ENCODE measurements around the gene POLR2E. TPM values are rescaled to one million over a fixed set of nuclear protein-coding genes. Genes with fewer than 3 reads are reported as not detected.

The POLR2E gene
- total RNA-seq, 2 donors from 2014 or later = 225 to 254 TPM

DNA sequence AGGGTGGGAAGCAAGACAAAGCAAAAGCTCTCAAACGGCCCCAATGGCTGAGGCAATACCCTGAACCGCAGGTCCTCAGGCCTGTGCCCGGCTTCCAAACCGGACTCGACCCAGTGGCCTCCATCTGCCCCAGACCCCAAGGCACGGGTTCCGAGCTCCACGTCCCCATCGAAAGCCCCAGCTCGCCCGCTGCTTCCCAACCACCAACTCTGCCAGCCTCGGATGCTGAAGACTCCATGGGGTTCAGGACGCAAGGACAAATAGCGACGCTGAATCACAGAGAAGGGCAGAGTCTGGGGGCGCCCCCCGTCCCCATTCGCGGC lies 559 bp downstream of the POLR2E start:
- no peaks in the 10 kb centered on the region for H3K27me3 ChIP-seq (ENCODE audit: control insufficient read depth, insufficient read depth, low read length, poor library complexity, severe bottlenecking)
- 0 to 2% methylated on average over 8 to 19 of the region's 19 CpGs for WGBS, 2 experiments (ENCODE audit: insufficient coverage in 1 of 2, insufficient read length in 1 of 2)
- no peaks in the 10 kb centered on the region for H3K9me3 ChIP-seq (ENCODE audit: control insufficient read depth, low read length)
- no peaks in the 10 kb centered on the region for H3K4me1 ChIP-seq (ENCODE audit: control insufficient read depth, insufficient read depth, low read length)
- H3K27ac ChIP-seq (ENCODE audit: low read depth, low read length) = no peak overlapping the region
- peak overlapping the region; percentile 87 for H3K4me3 ChIP-seq (ENCODE audit: low read length)
- DNase-seq = no peak
- H3K27me3 Mint-ChIP-seq (ENCODE audit: insufficient read depth) = no peaks in the 10 kb centered on the region
- peaks cover 30% of the 10 kb centered on the region for H3K36me3 ChIP-seq (ENCODE audit: control insufficient read depth, insufficient read depth, low read length)
- H3K9ac ChIP-seq (ENCODE audit: extremely low read depth, low read length, poor library complexity, severe bottlenecking) = peak overlapping the region; percentile 73
- TF ChIP-seq, protein P1, sequence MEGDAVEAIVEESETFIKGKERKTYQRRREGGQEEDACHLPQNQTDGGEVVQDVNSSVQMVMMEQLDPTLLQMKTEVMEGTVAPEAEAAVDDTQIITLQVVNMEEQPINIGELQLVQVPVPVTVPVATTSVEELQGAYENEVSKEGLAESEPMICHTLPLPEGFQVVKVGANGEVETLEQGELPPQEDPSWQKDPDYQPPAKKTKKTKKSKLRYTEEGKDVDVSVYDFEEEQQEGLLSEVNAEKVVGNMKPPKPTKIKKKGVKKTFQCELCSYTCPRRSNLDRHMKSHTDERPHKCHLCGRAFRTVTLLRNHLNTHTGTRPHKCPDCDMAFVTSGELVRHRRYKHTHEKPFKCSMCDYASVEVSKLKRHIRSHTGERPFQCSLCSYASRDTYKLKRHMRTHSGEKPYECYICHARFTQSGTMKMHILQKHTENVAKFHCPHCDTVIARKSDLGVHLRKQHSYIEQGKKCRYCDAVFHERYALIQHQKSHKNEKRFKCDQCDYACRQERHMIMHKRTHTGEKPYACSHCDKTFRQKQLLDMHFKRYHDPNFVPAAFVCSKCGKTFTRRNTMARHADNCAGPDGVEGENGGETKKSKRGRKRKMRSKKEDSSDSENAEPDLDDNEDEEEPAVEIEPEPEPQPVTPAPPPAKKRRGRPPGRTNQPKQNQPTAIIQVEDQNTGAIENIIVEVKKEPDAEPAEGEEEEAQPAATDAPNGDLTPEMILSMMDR (conservative IDR thresholded peaks at IDR 0.05) = no peak
- peak overlapping the region; percentile 88 for H3K27ac Mint-ChIP-seq
- peaks cover 22% of the 10 kb centered on the region for H3K36me3 Mint-ChIP-seq (ENCODE audit: low read depth)
- H3K4me1 Mint-ChIP-seq = peaks cover 4% of the 10 kb centered on the region
- peak overlapping the region; percentile 86 for H3K4me3 Mint-ChIP-seq
- H3K9me3 Mint-ChIP-seq = no peaks in the 10 kb centered on the region

DNA sequence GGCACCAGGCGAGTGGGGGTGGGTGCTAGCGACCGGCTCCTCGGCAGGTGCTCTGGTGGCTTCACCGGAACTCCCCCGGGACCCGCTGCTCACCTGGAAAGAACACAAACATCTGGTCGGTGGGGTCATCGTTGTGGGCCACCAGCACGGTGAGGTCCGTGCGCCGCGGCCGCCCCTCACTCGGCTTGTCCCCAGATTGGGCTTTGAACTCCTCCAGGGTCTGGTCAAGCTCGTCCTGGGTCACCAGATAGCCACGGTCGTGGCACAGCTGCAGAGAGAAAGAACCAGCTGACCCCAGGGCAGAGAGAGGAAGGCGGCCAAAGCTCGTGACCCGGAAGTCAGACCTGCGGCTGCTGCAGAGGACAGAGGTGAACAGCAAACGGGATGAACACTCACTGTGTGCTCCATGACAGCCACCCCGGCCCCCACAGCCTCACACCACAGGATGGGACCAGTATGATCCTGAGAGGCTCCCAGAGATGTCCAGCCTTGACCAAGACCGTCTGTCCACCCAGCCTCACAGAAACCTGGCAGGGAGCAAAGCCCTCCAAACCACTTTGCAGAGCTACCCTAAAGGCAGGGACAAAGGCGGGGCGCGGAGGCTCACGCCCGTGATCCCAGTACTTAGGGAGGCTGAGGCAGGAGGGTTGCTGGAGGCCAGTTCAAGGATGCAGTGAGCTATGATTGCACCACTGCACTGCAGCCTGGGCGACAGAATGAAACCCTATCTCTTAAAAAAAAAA lies 1.2 kb downstream of the POLR2E start:
- no peak for DNase-seq
- WGBS, 2 experiments (ENCODE audit: insufficient coverage in 1 of 2, insufficient read length in 1 of 2) = 83 to 88% methylated on average over 29 to 32 of the region's 32 CpGs
- no peaks in the 10 kb centered on the region for H3K27me3 ChIP-seq (ENCODE audit: control insufficient read depth, insufficient read depth, low read length, poor library complexity, severe bottlenecking)
- peak overlapping the region; percentile 73 for H3K9ac ChIP-seq (ENCODE audit: extremely low read depth, low read length, poor library complexity, severe bottlenecking)
- H3K36me3 Mint-ChIP-seq (ENCODE audit: low read depth) = peaks cover 22% of the 10 kb centered on the region
- H3K9me3 Mint-ChIP-seq = no peaks in the 10 kb centered on the region
- peak overlapping the region; percentile 87 for H3K4me3 ChIP-seq (ENCODE audit: low read length)
- H3K9me3 ChIP-seq (ENCODE audit: control insufficient read depth, low read length) = no peaks in the 10 kb centered on the region
- H3K4me1 ChIP-seq (ENCODE audit: control insufficient read depth, insufficient read depth, low read length) = no peaks in the 10 kb centered on the region
- H3K4me3 Mint-ChIP-seq = peak overlapping the region; percentile 86
- H3K27ac ChIP-seq (ENCODE audit: low read depth, low read length) = no peak overlapping the region
- H3K4me1 Mint-ChIP-seq = peaks cover 4% of the 10 kb centered on the region
- TF ChIP-seq, protein P1 (conservative IDR thresholded peaks at IDR 0.05) = no peak
- peak overlapping the region; percentile 88 for H3K27ac Mint-ChIP-seq
- peaks cover 30% of the 10 kb centered on the region for H3K36me3 ChIP-seq (ENCODE audit: control insufficient read depth, insufficient read depth, low read length)
- no peaks in the 10 kb centered on the region for H3K27me3 Mint-ChIP-seq (ENCODE audit: insufficient read depth)

- Histone ChIP-seq H3K27me3 (ENCODE audit: control insufficient read depth, insufficient read depth, low read length, poor library complexity, severe bottlenecking) (no peaks in the 10 kb centered on the region), H3K4me3 (ENCODE audit: low read length) (peak overlapping the region; percentile 87), H3K9ac (ENCODE audit: extremely low read depth, low read length, poor library complexity, severe bottlenecking) (no peak overlapping the region), H3K36me3 (ENCODE audit: control insufficient read depth, insufficient read depth, low read length) (peaks cover 30% of the 10 kb centered on the region), H3K9me3 (ENCODE audit: control insufficient read depth, low read length) (no peaks in the 10 kb centered on the region), H3K4me1 (ENCODE audit: control insufficient read depth, insufficient read depth, low read length) (no peaks in the 10 kb centered on the region), H3K27ac (ENCODE audit: low read depth, low read length) (no peak overlapping the region)
- H3K36me3 Mint-ChIP-seq (ENCODE audit: low read depth) = peaks cover 22% of the 10 kb centered on the region
- WGBS, 2 experiments (ENCODE audit: insufficient coverage in 1 of 2, insufficient read length in 1 of 2) = 94 to 95% methylated on average over 6 to 15 of the region's 15 CpGs
- H3K27ac Mint-ChIP-seq = peak overlapping the region; percentile 39
- TF ChIP-seq, protein P1 (conservative IDR thresholded peaks at IDR 0.05) = no peak
- peak overlapping the region; percentile 86 for H3K4me3 Mint-ChIP-seq
- H3K4me1 Mint-ChIP-seq = peaks cover 4% of the 10 kb centered on the region
- H3K9me3 Mint-ChIP-seq = no peaks in the 10 kb centered on the region
- H3K27me3 Mint-ChIP-seq (ENCODE audit: insufficient read depth) = no peaks in the 10 kb centered on the region
- no peak for DNase-seq
Observed at GRCh38 chr19:1093330-1093729, 1.8 kb downstream of the POLR2E start.

All from endodermal cell (in vitro differentiated cells).